ENCODE results near the gene PDE7B. TPM values are rescaled to one million over a fixed set of nuclear protein-coding genes. Genes with fewer than 3 reads are reported as not detected.

Gene PDE7B
- polyA plus RNA-seq, 1 donor (not counting 4 experiments of a cell fraction or from before 2014, with no cell fraction given), result 0.01 TPM

- Histone ChIP-seq H3K9me1 (ENCODE audit: control insufficient read depth, extremely low read depth, insufficient read depth, low read length) (no peaks in the 10 kb centered on the region), H3K27me3 (ENCODE audit: control insufficient read depth, extremely low read depth, insufficient read depth, low read length) (no peaks in the 10 kb centered on the region), H3K36me3 (ENCODE audit: control insufficient read depth in 2 of 2, extremely low read depth in 1 of 2, insufficient read depth in 2 of 2, low read length in 2 of 2) (no peaks in the 10 kb centered on the region), H3K4me2 (ENCODE audit: control insufficient read depth, extremely low read depth, insufficient read depth, low read depth, low read length) (no peak overlapping the region), H3K79me2 (ENCODE audit: control insufficient read depth, insufficient read depth, low read length) (no peaks in the 10 kb centered on the region), H3K27ac (ENCODE audit: control insufficient read depth, insufficient read depth, low read length) (no peak overlapping the region), H3K4me3 (ENCODE audit: control insufficient read depth in 2 of 3, extremely low read depth in 1 of 3, insufficient read depth in 2 of 3, low read depth in 1 of 3, low read length in 3 of 3) (no peak overlapping the region), H3K9me3 (ENCODE audit: control insufficient read depth, low read depth, low read length) (no peaks in the 10 kb centered on the region), H2AFZ (ENCODE audit: control insufficient read depth, low read length) (no peak overlapping the region), H3K4me1 (ENCODE audit: control insufficient read depth, extremely low read depth, insufficient read depth, low read length) (peaks cover 7% of the 10 kb centered on the region), H3K9ac (ENCODE audit: control insufficient read depth, extremely low read depth, insufficient read depth, low read length) (no peak overlapping the region), H4K20me1 (ENCODE audit: control insufficient read depth, extremely low read depth, insufficient read depth, low read length) (no peaks in the 10 kb centered on the region)
- TF ChIP-seq CTCF (optimal IDR thresholded peaks at IDR 0.05 in 1 of 3, IDR thresholded peaks at IDR 0.05 in 1 of 3, conservative IDR thresholded peaks at IDR 0.05 in 1 of 3; ENCODE audit: extremely low read depth in 1 of 3, insufficient read depth in 2 of 3, low read length in 3 of 3), result no peak
- TF ChIP-seq EZH2 (IDR thresholded peaks at IDR 0.05; ENCODE audit: low read length), result no peak
- DNase-seq (ENCODE audit: low read depth, low spot score) (no peak), FAIRE-seq (no peak)
- dilution Hi-C loops (cut with MboI; ENCODE audit: extremely low pct_ligation_motif_present, low sequenced_read_pairs), result no loop called here
Measured at GRCh38 chr6:135883536-135883935, 32.0 kb downstream of the PDE7B start.

DNA sequence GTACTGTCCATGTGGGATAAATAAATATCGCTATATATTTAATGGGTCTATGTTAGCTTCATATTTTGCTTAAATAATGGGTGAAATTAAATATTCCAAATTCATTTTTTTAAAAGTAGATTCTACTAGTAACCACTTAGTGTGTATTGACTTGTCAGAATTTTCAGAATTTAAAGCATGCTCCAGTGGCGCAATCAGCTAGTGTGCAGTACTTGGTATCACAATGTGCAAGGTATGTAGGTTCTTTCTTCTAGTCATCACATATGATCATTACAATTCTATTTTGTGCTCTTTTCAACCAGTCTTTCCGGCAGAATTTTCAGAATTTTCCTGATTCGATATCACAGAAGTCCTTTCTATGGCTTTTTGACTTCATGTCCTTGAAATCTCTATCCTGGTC, 32.6 kb downstream of the PDE7B start:
- Histone ChIP-seq H3K9me3 (ENCODE audit: control insufficient read depth, low read depth, low read length) (no peaks in the 10 kb centered on the region), H3K4me3 (ENCODE audit: control insufficient read depth in 2 of 3, extremely low read depth in 1 of 3, insufficient read depth in 2 of 3, low read depth in 1 of 3, low read length in 3 of 3) (no peak overlapping the region), H3K36me3 (ENCODE audit: control insufficient read depth in 2 of 2, extremely low read depth in 1 of 2, insufficient read depth in 2 of 2, low read length in 2 of 2) (no peaks in the 10 kb centered on the region), H2AFZ (ENCODE audit: control insufficient read depth, low read length) (no peak overlapping the region), H3K9ac (ENCODE audit: control insufficient read depth, extremely low read depth, insufficient read depth, low read length) (no peak overlapping the region), H4K20me1 (ENCODE audit: control insufficient read depth, extremely low read depth, insufficient read depth, low read length) (no peaks in the 10 kb centered on the region), H3K4me1 (ENCODE audit: control insufficient read depth, extremely low read depth, insufficient read depth, low read length) (peaks cover 7% of the 10 kb centered on the region), H3K4me2 (ENCODE audit: control insufficient read depth, extremely low read depth, insufficient read depth, low read depth, low read length) (no peak overlapping the region), H3K27ac (ENCODE audit: control insufficient read depth, insufficient read depth, low read length) (no peak overlapping the region), H3K9me1 (ENCODE audit: control insufficient read depth, extremely low read depth, insufficient read depth, low read length) (no peaks in the 10 kb centered on the region), H3K79me2 (ENCODE audit: control insufficient read depth, insufficient read depth, low read length) (no peaks in the 10 kb centered on the region), H3K27me3 (ENCODE audit: control insufficient read depth, extremely low read depth, insufficient read depth, low read length) (no peaks in the 10 kb centered on the region)
- DNase-seq (ENCODE audit: low read depth, low spot score) (no peak), FAIRE-seq (no peak)
- TF ChIP-seq CTCF (optimal IDR thresholded peaks at IDR 0.05 in 1 of 3, IDR thresholded peaks at IDR 0.05 in 1 of 3, conservative IDR thresholded peaks at IDR 0.05 in 1 of 3; ENCODE audit: extremely low read depth in 1 of 3, insufficient read depth in 2 of 3, low read length in 3 of 3), result no peak
- no peak for TF ChIP-seq EZH2 (IDR thresholded peaks at IDR 0.05; ENCODE audit: low read length)
- dilution Hi-C loops (cut with MboI; ENCODE audit: extremely low pct_ligation_motif_present, low sequenced_read_pairs), result no loop called here
